ENCODE results near the gene SLC36A1.

- TF ChIP-seq, protein P1, sequence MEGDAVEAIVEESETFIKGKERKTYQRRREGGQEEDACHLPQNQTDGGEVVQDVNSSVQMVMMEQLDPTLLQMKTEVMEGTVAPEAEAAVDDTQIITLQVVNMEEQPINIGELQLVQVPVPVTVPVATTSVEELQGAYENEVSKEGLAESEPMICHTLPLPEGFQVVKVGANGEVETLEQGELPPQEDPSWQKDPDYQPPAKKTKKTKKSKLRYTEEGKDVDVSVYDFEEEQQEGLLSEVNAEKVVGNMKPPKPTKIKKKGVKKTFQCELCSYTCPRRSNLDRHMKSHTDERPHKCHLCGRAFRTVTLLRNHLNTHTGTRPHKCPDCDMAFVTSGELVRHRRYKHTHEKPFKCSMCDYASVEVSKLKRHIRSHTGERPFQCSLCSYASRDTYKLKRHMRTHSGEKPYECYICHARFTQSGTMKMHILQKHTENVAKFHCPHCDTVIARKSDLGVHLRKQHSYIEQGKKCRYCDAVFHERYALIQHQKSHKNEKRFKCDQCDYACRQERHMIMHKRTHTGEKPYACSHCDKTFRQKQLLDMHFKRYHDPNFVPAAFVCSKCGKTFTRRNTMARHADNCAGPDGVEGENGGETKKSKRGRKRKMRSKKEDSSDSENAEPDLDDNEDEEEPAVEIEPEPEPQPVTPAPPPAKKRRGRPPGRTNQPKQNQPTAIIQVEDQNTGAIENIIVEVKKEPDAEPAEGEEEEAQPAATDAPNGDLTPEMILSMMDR (IDR thresholded peaks at IDR 0.05; ENCODE audit: poor library complexity) = no peak
- TF ChIP-seq EZH2 (IDR thresholded peaks at IDR 0.05; ENCODE audit: borderline replicate concordance) = no peak
- TF ChIP-seq EZH2phosphoT487 (IDR thresholded peaks at IDR 0.05; ENCODE audit: low read depth, severe bottlenecking, unreplicated experiment) = no peak
Observed at GRCh38 chr5:151434570-151435237, 12.7 kb upstream of the SLC36A1 start.
